ENCODE data around the gene HMGCS1. TPM values are rescaled to one million over a fixed set of nuclear protein-coding genes. Genes with fewer than 3 reads are reported as not detected.

The HMGCS1 gene
- total and polyA plus RNA-seq, 2 of the 8 experiments (the other 6 are each of a cell fraction or from before 2014, with no cell fraction given), result 63.6 to 236 TPM

- Histone ChIP-seq H3K9me3 (ENCODE audit: insufficient read depth in 2 of 2, low read depth in 1 of 2, low read length in 1 of 2) (no peaks in the 10 kb centered on the region), H2AFZ (ENCODE audit: low read length) (no peak overlapping the region)
- WGBS, 2 experiments (ENCODE audit: extremely low coverage in 1 of 2, insufficient coverage in 1 of 2, insufficient read length in 1 of 2, insufficient replicate concordance in 2 of 2, low coverage in 1 of 2, low lambda C conversion rate in 2 of 2, missing lambda C conversion rate in 1 of 2), result 68% methylated on average over 4 of the region's 4 CpGs; no CpG with 5 or more reads in 1 of the 2 experiments
- TF ChIP-seq POU5F1 (IDR thresholded peaks at IDR 0.05; ENCODE audit: low read depth, low read length) (no peak), CHD1 (IDR thresholded peaks at IDR 0.05; ENCODE audit: low read depth, low read length) (no peak), CTBP2 (IDR thresholded peaks at IDR 0.05; ENCODE audit: borderline replicate concordance, insufficient read depth, insufficient read length, low read length) (no peak), TAF7 (optimal IDR thresholded peaks at IDR 0.05; ENCODE audit: borderline replicate concordance, low read depth, low read length) (no peak), BCL11A (IDR thresholded peaks at IDR 0.05; ENCODE audit: low read depth in 2 of 2, low read length in 2 of 2) (no peak)
These were observed 7.6 kb upstream of the HMGCS1 start for GRCh38 chr5:43320846-43321245.

More at GRCh38 chr5:43320846-43321245, 7.6 kb upstream of the HMGCS1 start:
- Histone ChIP-seq H3K4me2 (ENCODE audit: insufficient read depth in 1 of 2, low read depth in 2 of 2, low read length in 2 of 2) (no peak overlapping the region), H4K5ac (ENCODE audit: insufficient read length, low read depth, low read length) (no peak overlapping the region), H4K8ac (ENCODE audit: extremely low read depth, insufficient read depth, low read length) (no peak overlapping the region), H3K79me1 (ENCODE audit: low read depth, low read length) (no peaks in the 10 kb centered on the region), H3K79me2 (ENCODE audit: control insufficient read depth in 1 of 2, insufficient read depth in 2 of 2, low read length in 2 of 2) (no peaks in the 10 kb centered on the region), H3K9ac (replicated peaks in 1 of 4; ENCODE audit: extremely low read depth in 1 of 4, low read depth in 3 of 4, low read length in 3 of 4) (no peak overlapping the region), H2BK5ac (ENCODE audit: low read depth, low read length) (no peak overlapping the region), H3K14ac (ENCODE audit: insufficient read length) (no peak overlapping the region), H3K27ac (ENCODE audit: low read depth, low read length) (no peak overlapping the region), H3K4me1 (replicated peaks in 1 of 4; ENCODE audit: control insufficient read depth in 3 of 4, insufficient read depth in 4 of 4, low read length in 3 of 4) (no peaks in the 10 kb centered on the region), H3K18ac (ENCODE audit: extremely low read depth, low read length) (no peak overlapping the region), H2BK12ac (ENCODE audit: low read depth, low read length) (no peak overlapping the region), H2BK20ac (ENCODE audit: low read length) (no peak overlapping the region), H3K36me3 (ENCODE audit: control insufficient read depth in 2 of 4, insufficient read depth in 4 of 4, low read length in 3 of 4) (no peaks in the 10 kb centered on the region), H3K4me3 (ENCODE audit: extremely low read depth in 1 of 4, insufficient read depth in 2 of 4, low read depth in 3 of 4, low read length in 4 of 4) (no peak overlapping the region), H3K23ac (ENCODE audit: insufficient read length) (no peak overlapping the region), H3K56ac (replicated peaks; ENCODE audit: insufficient read length, low read depth, low read length) (no peak overlapping the region), H2AK5ac (ENCODE audit: low read depth, low read length) (no peak overlapping the region), H2BK120ac (replicated peaks; ENCODE audit: low read depth, low read length) (no peak overlapping the region), H3K27me3 (replicated peaks in 1 of 4; ENCODE audit: control insufficient read depth in 3 of 4, extremely low read depth in 1 of 4, insufficient read depth in 3 of 4, low read length in 3 of 4) (no peaks in the 10 kb centered on the region), H3K23me2 (ENCODE audit: low read depth, low read length) (no peaks in the 10 kb centered on the region), H3K4ac (replicated peaks; ENCODE audit: insufficient read length, low read depth, low read length) (no peak overlapping the region), H2BK15ac (ENCODE audit: low read length) (no peak overlapping the region), H4K91ac (replicated peaks; ENCODE audit: insufficient read length, low read length) (no peak overlapping the region), H4K20me1 (replicated peaks in 1 of 2; ENCODE audit: control insufficient read depth in 1 of 2, insufficient read depth in 2 of 2, low read length in 2 of 2) (no peaks in the 10 kb centered on the region)
- ChIA-PET CTCF (ENCODE audit: partially characterized antibody) (interaction anchor here (1.6 kb wide), 1 partner anchor 15 kb away, joined by 5 read pairs; no protein-coding TSS in a partner anchor), POLR2A (ENCODE audit: partially characterized antibody) (no interaction called here)
- FAIRE-seq, result no peak
- no peak for DNase-seq (ENCODE audit: low read depth in 1 of 2, low spot score in 2 of 2)

All from H1 (cell line).